Fibroblast of peridontal ligament (primary cell): ENCODE results near the gene NAP1L5.

Experiments used
- DNase-seq: peaks from one replicate; pipeline ENCODE4 v3.0.0-alpha.2; 2010; ENCODE audit errors: extremely low read depth

Gene NAP1L5

DNA sequence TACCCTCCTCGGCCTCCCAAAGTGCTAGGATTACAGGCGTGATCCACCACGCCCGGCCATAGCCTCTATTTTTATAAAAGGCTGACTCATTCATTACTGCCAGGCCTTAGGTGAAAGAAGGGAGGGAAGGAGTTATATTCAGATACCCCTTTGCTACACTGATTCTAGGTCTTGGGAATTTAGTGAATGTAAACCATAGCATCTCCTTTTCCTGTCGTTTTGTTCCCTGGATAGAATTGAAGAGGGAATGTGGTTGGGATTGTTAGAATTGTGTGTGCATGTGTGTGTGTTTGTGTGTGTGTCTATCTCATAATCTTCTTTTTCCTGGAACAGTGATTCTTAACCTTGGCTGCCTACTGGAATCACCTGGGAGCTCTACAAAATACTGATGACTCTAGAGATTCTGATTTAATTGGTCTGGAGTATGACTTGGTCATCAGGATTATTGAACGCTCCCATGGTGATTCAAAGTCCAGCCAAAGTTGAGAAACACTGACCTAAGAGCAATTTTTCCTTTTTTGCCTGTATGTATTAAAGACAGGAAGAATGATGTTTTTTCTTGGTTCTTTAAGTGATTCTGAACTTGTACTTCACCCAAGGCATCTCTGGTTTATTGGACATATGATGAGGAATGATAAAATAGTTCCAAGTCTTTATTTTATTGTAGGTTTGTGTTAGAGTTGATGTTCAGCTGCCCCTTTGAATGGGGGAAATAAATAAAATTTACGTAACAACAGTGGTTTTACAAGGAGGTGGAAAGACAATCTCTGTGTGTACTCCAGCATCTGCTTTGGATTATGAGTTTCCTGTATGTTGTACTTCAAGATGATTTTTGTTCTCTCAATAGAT, 37.0 kb downstream of the NAP1L5 start:
- peak; percentile 83 for DNase-seq

DNA sequence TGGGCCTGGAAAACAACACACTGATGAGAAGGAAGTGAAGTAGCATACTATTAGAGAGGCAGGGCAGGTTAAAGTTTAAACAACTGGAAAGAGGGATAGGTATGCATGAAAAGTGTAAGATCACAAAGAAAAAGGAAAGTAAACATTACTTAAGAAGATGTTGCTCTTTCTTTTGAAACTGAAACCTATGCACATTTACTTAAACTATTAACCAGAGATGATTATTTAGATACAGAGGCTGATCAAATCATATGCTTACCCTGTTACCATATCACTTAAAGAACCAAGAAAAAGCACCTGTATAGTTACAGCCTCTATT, 37.8 kb downstream of the NAP1L5 start:
- no peak for DNase-seq

DNA sequence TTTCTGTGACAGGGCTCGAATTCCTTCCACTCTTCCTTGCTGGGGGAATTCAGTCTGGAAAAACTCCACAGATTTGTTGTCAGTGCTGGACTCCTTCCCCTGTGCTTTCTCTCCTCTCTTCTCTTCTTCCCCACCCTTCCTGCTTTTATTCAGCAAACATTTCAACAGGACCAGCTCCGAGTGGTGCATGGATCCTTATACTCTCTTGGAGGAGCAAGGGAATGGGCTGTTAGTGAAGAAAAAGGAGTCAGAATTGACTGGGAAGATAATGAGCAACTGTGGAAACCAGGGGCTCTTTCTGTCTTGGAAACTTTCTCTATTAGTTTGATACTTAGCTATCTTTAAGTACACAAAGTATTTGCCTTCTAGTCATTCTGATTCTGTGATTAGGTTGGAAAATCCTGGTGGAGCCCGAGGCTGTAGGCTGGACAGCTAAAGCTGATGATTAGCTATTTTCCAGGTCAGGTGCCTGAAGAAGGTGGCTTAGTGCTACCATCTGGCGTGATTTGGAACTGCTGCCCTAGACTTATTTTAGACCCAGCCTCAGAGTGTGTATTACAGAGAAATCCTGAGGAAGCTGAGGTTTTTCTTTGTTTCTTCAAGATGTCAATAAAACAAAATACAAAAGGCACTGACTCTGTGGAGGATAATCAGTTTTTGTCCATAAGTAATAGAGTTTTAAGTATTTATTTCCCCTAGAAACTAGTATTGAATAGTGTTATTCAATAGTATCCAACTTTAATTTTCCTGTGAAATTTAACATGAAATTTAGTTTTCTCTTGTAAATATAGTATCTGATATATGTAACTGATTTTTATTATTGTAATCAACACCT, 38.4 kb downstream of the NAP1L5 start:
- peak; percentile 80 for DNase-seq

GRCh38 chr4:88655226-88655625, 42.4 kb downstream of the NAP1L5 start:
- DNase-seq = no peak

DNA sequence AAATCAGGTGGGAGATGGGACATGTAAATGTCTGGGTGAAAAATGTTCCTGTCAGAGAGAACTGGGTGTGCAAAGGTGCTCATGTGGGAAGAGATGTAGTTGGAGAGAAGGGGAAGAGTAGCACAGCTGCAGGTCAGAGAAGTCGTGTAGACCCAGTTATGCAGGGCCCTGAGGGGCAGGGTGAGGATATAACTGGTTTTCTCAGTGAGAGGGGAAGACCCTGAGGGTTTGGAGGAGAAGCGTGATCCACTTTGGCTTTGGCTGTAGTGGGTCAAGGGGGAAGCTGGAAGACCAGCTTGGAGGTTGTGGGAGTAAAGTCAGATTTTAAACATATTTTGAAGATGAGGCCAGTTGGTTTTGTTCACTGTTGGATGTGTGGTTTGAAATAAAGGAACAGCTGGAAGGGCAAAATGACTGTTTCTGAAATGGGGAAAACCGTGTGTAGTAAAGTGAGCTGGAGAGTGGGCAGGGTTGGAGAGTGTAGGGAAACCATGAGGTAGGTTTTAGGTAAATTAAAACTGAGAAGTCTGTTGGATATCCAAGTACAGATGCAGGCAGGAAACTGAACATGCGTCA, 44.2 kb downstream of the NAP1L5 start:
- DNase-seq = no peak

DNA sequence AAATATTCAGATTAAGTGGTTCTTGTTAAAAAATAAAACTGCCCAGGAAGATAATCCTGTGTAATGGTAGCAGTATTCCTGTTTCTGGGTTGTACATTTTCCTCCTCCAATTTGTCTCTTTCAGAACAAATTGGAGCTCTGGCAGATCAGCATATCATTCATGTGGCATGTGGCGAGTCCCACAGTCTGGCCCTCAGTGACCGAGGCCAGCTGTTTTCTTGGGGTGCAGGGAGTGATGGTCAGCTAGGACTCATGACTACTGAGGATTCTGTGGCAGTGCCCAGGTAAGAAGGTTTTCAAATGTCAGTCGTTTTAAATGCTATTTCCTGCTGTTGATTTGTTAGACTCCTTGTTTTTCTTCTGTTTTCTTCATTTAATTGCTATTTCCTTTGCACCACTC, 47.9 kb downstream of the NAP1L5 start:
- DNase-seq = no peak

GRCh38 chr4:88646528-88647280, 50.9 kb downstream of the NAP1L5 start:
- no peak for DNase-seq

GRCh38 chr4:88645994-88646393, 51.6 kb downstream of the NAP1L5 start:
- DNase-seq = no peak
